Activated CD4-positive, alpha-beta memory T cell treated with anti-CD3 and anti-CD28 coated beads, Interleukin-2, amount 10 ng/mL, durations not matched to agents 7 days and 5 days (primary cell): ENCODE results near the gene CD86. TPM values are rescaled to one million over a fixed set of nuclear protein-coding genes. Genes with fewer than 3 reads are reported as not detected.

ENCODE experiments used
- CTCF ChIA-PET: fragments of 350-600 bp; sonication (Branson Sonifier 250); formaldehyde crosslinking; loops from one replicate; lab custom pipeline; 2021; ENCODE audit warnings: antibody characterized with exemption, inconsistent platforms; lab: Charles Lee
- POLR2A ChIA-PET: fragments of 350-600 bp; sonication (Branson Sonifier 250); formaldehyde crosslinking; loops from one replicate; lab custom pipeline; 2021; ENCODE audit warnings: antibody characterized with exemption; lab: Charles Lee
- DNase-seq: peaks from one replicate; pipeline ENCODE4 v3.0.0-alpha.2; 2020
- H3K27ac Mint-ChIP-seq: one replicate; pipeline ENCODE4 v1.8.0; 2021; ENCODE audit warnings: mild to moderate bottlenecking, mixed read lengths
- H3K27me3 Mint-ChIP-seq: one replicate; pipeline ENCODE4 v1.8.0; 2021; ENCODE audit warnings: mixed read lengths
- H3K36me3 Mint-ChIP-seq: one replicate; pipeline ENCODE4 v1.8.0; 2021; ENCODE audit warnings: low read depth, mixed read lengths
- H3K4me1 Mint-ChIP-seq: one replicate; pipeline ENCODE4 v1.8.0; 2021; ENCODE audit warnings: mixed read lengths
- H3K4me3 Mint-ChIP-seq: one replicate; pipeline ENCODE4 v1.8.0; 2021; ENCODE audit warnings: mild to moderate bottlenecking, mixed read lengths
- H3K9me3 Mint-ChIP-seq: one replicate; pipeline ENCODE4 v1.8.0; 2021; ENCODE audit warnings: mixed read lengths
- total RNA-seq, 2 experiments: library from RNA; stranded (reverse); gene quantifications; one replicate each; pipeline ENCODE4 v1.2.3, GENCODE V29; 2021

CD86 gene
- total RNA-seq, 2 experiments from 2014 or later, result 21.6 to 21.7 TPM

DNA sequence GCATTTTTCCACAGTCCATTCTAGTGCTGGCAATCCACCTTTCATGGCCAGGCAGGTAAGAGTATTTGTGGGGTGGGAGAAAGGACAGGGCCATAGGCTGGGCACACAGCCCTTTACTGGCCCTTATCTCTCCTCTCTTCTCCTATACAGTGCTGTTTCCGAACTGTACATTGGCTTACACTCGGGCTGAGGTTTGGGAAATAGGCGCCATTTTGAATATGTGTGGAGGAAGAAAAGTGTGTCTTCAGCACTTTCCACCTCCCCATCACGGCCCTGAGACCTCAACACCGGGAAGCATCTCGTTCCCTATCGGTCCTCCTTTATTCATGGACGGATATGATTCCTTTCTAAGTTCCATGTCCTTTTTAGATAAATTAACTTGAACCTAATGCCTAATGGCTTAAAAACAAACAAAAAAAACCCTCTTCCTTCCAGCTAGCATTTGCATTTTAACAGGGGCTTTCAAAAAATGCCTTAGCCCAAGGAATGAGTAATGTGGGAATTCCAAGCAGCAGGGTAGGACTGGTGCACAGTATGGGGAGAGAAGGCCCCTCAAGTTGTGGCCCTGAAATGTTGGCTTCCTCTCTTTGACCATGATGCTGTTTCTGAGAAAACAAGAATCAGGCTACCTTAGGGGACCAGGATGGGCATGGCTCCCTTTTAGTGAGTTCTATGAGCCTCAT is 24.5 kb downstream of the CD86 start:
- Mint-ChIP-seq H3K4me1 (peaks cover 95% of the 10 kb centered on the region), H3K4me3 (peak overlapping the region; percentile 84), H3K27ac (peak overlapping the region; percentile 83), H3K27me3 (no peaks in the 10 kb centered on the region), H3K36me3 (peaks cover 45% of the 10 kb centered on the region), H3K9me3 (no peaks in the 10 kb centered on the region)
- POLR2A ChIA-PET, result interaction anchor here (0.9 to 14.7 kb wide), 9 partner anchors 7 to 533 kb away, joined by 3 to 568 read pairs (median 5); partner anchors contain the start of genes EAF2, IQCB1 and POLQ
- CTCF ChIA-PET, result interaction anchor here (1.2 to 6.8 kb wide), 4 partner anchors 14 to 21 kb away, joined by 3 to 89 read pairs (median 48); no protein-coding TSS in a partner anchor
- no peak for DNase-seq

- Mint-ChIP-seq H3K4me1 (peaks cover 95% of the 10 kb centered on the region), H3K27ac (peak overlapping the region; percentile 83), H3K4me3 (peak overlapping the region; percentile 84), H3K36me3 (peaks cover 45% of the 10 kb centered on the region), H3K9me3 (no peaks in the 10 kb centered on the region), H3K27me3 (no peaks in the 10 kb centered on the region)
- ChIA-PET CTCF (interaction anchor here (1.2 to 6.2 kb wide), 4 partner anchors 12 to 304 kb away, joined by 3 to 89 read pairs (median 17); partner anchors contain the start of gene FAM162A), POLR2A (interaction anchor here (1.1 to 14.7 kb wide), 9 partner anchors 9 to 534 kb away, joined by 3 to 568 read pairs (median 5); partner anchors contain the start of genes EAF2, GOLGB1, IQCB1 and POLQ)
- DNase-seq, result no peak
Observed at GRCh38 chr3:122080207-122080587, 25.0 kb downstream of the CD86 start.

- H3K4me1 Mint-ChIP-seq, result peaks cover 97% of the 10 kb centered on the region
- H3K9me3 Mint-ChIP-seq, result no peaks in the 10 kb centered on the region
- peak overlapping the region; percentile 30 for H3K4me3 Mint-ChIP-seq
- no peaks in the 10 kb centered on the region for H3K27me3 Mint-ChIP-seq
- POLR2A ChIA-PET, result interaction anchor here (0.8 to 14.7 kb wide), 9 partner anchors 12 to 421 kb away, joined by 3 to 568 read pairs (median 4); partner anchors contain the start of genes EAF2, GOLGB1, HCLS1 and IQCB1
- CTCF ChIA-PET, result interaction anchor here (1.2 to 6.2 kb wide), 7 partner anchors 12 to 302 kb away, joined by 3 to 89 read pairs (median 5); partner anchors contain the start of gene FAM162A
- no peak for DNase-seq
- peaks cover 48% of the 10 kb centered on the region for H3K36me3 Mint-ChIP-seq
- H3K27ac Mint-ChIP-seq, result peak overlapping the region; percentile 83
Observed at GRCh38 chr3:122081543-122082247, 26.5 kb downstream of the CD86 start.

GRCh38 chr3:122082357-122082756 is 27.2 kb downstream of the CD86 start:
- Mint-ChIP-seq H3K9me3 (no peaks in the 10 kb centered on the region), H3K4me1 (peaks cover 97% of the 10 kb centered on the region), H3K36me3 (peaks cover 54% of the 10 kb centered on the region), H3K4me3 (peak overlapping the region; percentile 27), H3K27me3 (no peaks in the 10 kb centered on the region), H3K27ac (peak overlapping the region; percentile 83)
- ChIA-PET CTCF (interaction anchor here (2.8 to 6.2 kb wide), 2 partner anchors 11 to 19 kb away, joined by 28 to 89 read pairs; no protein-coding TSS in a partner anchor), POLR2A (interaction anchor here (1.0 to 14.7 kb wide), 6 partner anchors 6 to 333 kb away, joined by 4 to 568 read pairs (median 9); partner anchors contain the start of genes EAF2, GOLGB1 and IQCB1)
- DNase-seq, result no peak

- Mint-ChIP-seq H3K36me3 (peaks cover 55% of the 10 kb centered on the region), H3K27ac (peak overlapping the region; percentile 81), H3K4me1 (peaks cover 86% of the 10 kb centered on the region), H3K4me3 (no peak overlapping the region), H3K27me3 (no peaks in the 10 kb centered on the region), H3K9me3 (peaks cover 2% of the 10 kb centered on the region)
- DNase-seq, result no peak
- ChIA-PET POLR2A (interaction anchor here (0.7 to 14.7 kb wide), 6 partner anchors 8 to 299 kb away, joined by 3 to 568 read pairs (median 4); partner anchors contain the start of genes EAF2, FAM162A and IQCB1), CTCF (interaction anchor here (1.0 to 6.2 kb wide), 5 partner anchors 9 to 539 kb away, joined by 3 to 89 read pairs (median 6); partner anchors contain the start of gene POLQ)
Observed at GRCh38 chr3:122084799-122085198, 29.6 kb downstream of the CD86 start.

GRCh38 chr3:122085673-122086072 is 30.5 kb downstream of the CD86 start:
- Mint-ChIP-seq H3K27me3 (no peaks in the 10 kb centered on the region), H3K36me3 (peaks cover 49% of the 10 kb centered on the region), H3K4me3 (no peak overlapping the region), H3K4me1 (peaks cover 82% of the 10 kb centered on the region), H3K9me3 (peaks cover 2% of the 10 kb centered on the region), H3K27ac (peak overlapping the region; percentile 81)
- CTCF ChIA-PET, result interaction anchor here (1.0 to 6.2 kb wide), 5 partner anchors 8 to 540 kb away, joined by 3 to 89 read pairs (median 6); partner anchors contain the start of gene POLQ
- POLR2A ChIA-PET, result interaction anchor here (1.1 to 14.7 kb wide), 3 partner anchors 9 to 55 kb away, joined by 4 to 568 read pairs (median 83); no protein-coding TSS in a partner anchor
- DNase-seq, result no peak

DNA sequence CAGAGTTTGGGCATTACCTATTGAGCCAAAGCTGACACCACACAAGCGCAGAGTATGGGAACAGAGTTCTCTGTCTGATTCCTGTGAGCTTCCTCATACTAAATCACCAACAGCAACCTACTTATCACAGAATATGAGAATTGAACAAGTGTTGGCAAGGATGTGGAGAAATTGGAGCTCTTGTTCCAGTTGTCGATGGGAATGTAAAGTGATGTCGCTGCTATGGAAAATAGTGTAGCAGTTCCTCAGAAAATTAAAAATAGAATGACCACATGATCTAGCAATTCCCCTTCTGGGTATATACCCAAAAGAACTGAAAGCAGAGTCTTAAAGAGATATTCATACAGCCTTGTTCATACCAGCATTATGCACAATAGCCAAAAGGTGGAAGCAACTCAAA is 33.4 kb downstream of the CD86 start:
- Mint-ChIP-seq H3K27ac (no peak overlapping the region), H3K36me3 (peaks cover 59% of the 10 kb centered on the region), H3K4me3 (no peak overlapping the region), H3K9me3 (peaks cover 2% of the 10 kb centered on the region), H3K4me1 (peaks cover 81% of the 10 kb centered on the region), H3K27me3 (no peaks in the 10 kb centered on the region)
- ChIA-PET CTCF (interaction anchor here (1.2 kb wide), 1 partner anchor 11 kb away, joined by 4 read pairs; no protein-coding TSS in a partner anchor), POLR2A (interaction anchor here (1.2 to 7.5 kb wide), 2 partner anchors 8 to 12 kb away, joined by 5 to 83 read pairs; no protein-coding TSS in a partner anchor)
- no peak for DNase-seq

DNA sequence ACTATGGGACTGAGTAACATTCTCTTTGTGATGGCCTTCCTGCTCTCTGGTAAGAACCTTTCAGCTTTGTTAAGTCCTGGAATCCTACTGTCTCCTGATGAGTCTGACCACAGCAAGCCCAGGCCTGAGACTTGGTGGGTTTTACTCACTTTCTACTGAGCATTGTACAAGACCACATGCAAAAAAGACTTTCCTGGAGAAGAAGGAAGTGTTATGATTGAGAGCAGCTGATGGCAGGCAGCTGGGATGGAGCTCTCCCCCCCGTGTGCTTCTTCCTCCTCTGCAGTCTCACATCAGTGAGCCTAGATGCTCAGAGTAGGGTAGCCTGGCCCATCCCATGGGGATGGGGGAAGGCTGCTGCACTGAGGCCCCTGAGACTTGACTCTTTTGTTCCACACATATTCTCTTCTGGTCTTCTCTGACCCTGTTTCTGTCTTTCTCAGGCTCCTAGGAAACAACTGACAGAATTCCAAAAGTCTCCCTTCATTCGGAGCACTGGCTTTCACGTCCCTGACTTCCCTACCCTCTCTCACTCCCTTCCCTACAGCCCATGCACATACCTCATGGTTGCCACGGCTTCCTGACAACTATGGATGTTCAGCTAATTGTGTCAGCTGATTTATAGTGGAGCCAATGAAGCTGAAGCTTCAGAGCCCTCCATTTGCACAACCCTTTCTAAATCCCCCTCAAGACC is 36.6 kb downstream of the CD86 start:
- Mint-ChIP-seq H3K27ac (peak overlapping the region; percentile 96), H3K4me1 (peaks cover 76% of the 10 kb centered on the region), H3K27me3 (no peaks in the 10 kb centered on the region), H3K36me3 (peaks cover 47% of the 10 kb centered on the region), H3K9me3 (peaks cover 2% of the 10 kb centered on the region), H3K4me3 (peak overlapping the region; percentile 61)
- POLR2A ChIA-PET, result interaction anchor here (0.9 to 14.5 kb wide), 6 partner anchors 9 to 546 kb away, joined by 4 to 568 read pairs (median 6); partner anchors contain the start of genes EAF2, IQCB1 and POLQ
- no peak for DNase-seq
- CTCF ChIA-PET, result interaction anchor here (0.7 to 6.2 kb wide), 11 partner anchors 9 to 545 kb away, joined by 3 to 89 read pairs (median 7); partner anchors contain the start of gene MIX23

DNA sequence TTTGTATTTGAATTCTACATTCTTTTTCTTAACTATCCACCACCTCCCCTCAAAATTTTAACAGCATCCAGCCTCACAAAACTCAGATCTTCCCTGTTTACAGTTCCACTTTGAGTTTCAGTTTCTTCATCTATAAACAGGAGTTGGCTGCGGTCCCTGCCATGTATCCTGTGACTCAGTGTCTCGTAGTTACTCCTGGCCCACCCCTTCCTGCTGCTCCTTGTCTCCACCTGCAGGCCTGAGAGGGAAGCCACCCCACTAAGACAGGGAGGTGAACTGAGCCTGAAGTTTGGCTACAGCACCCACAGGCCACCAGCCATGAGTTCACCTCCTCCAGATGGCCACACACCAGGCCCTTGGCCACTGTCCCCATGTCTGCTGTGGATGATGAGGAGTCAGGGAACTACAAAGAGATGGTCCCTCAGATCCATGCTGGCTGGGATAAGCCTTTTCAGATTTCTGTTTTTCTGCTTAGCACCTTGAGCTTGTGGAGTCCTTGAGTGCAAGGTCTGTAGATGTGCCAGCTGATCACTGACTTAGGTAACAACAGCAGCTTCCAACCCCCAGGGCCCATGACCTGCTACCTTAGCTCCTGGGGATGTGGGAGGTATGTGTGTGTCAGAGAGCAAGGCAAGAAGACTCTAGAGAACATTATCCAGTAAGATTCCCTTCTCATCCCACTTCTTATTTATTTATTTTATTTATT is 37.5 kb downstream of the CD86 start:
- peak; percentile 86 for DNase-seq
- ChIA-PET POLR2A (interaction anchor here (0.7 to 14.5 kb wide), 6 partner anchors 8 to 258 kb away, joined by 3 to 568 read pairs (median 9); partner anchors contain the start of genes EAF2 and IQCB1), CTCF (interaction anchor here (0.8 to 6.2 kb wide), 13 partner anchors 9 to 546 kb away, joined by 3 to 89 read pairs (median 7); partner anchors contain the start of gene MIX23)
- Mint-ChIP-seq H3K36me3 (peaks cover 39% of the 10 kb centered on the region), H3K9me3 (peaks cover 2% of the 10 kb centered on the region), H3K27ac (peak overlapping the region; percentile 96), H3K4me1 (peaks cover 68% of the 10 kb centered on the region), H3K4me3 (peak overlapping the region; percentile 61), H3K27me3 (no peaks in the 10 kb centered on the region)

DNA sequence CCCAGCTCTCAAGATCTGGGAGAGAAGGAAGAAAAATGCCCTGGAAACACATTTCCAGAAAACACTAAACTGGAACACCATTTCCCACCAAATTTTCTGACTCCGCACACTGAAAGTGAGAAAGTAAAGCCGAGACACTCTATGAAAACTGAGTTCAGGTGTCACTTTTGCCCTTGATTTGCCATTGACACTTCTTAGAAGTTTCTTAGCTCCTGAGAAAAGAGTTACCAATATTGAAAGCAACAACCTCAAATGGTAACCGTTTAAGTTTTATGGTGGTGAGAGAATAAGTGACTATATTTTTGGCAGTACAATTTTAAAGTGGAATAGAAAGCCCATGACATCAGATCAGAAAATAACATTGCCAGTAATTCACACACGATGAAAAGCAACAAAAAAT is 39.0 kb downstream of the CD86 start:
- no peak for DNase-seq
- CTCF ChIA-PET, result interaction anchor here (1.0 to 6.2 kb wide), 8 partner anchors 11 to 350 kb away, joined by 3 to 89 read pairs (median 6); no protein-coding TSS in a partner anchor
- POLR2A ChIA-PET, result interaction anchor here (0.7 to 14.5 kb wide), 10 partner anchors 9 to 585 kb away, joined by 3 to 568 read pairs (median 4); partner anchors contain the start of genes DTX3L, EAF2, IQCB1 and PARP9
- Mint-ChIP-seq H3K27me3 (no peaks in the 10 kb centered on the region), H3K27ac (peak overlapping the region; percentile 97), H3K4me3 (peak overlapping the region; percentile 31), H3K4me1 (peaks cover 59% of the 10 kb centered on the region), H3K9me3 (no peaks in the 10 kb centered on the region), H3K36me3 (peaks cover 30% of the 10 kb centered on the region)
